D721Med (cell line): Measurements from ENCODE around the gene CTXN3.

Experiments
- DNase-seq: peaks from one replicate; pipeline ENCODE4 v3.0.0; 2011; ENCODE audit warnings: low spot score; ENCODE audit not compliant: insufficient read length
- FAIRE-seq: peaks from 2 replicates; lab custom pipeline; 2011; peaks lifted over from hg19 to GRCh38; lab: Jason Lieb, UNC
- CTCF ChIP-seq: IDR thresholded peaks from 2 replicates; pipeline ENCODE4 v1.5.1; 2012; ENCODE audit warnings: mild to moderate bottlenecking, control low read depth; ENCODE audit not compliant: insufficient read depth; ENCODE audit errors: missing control alignments

Gene CTXN3

GRCh38 chr5:127697894-127698600 is 49.2 kb downstream of the CTXN3 start:
- FAIRE-seq: no peak

DNA sequence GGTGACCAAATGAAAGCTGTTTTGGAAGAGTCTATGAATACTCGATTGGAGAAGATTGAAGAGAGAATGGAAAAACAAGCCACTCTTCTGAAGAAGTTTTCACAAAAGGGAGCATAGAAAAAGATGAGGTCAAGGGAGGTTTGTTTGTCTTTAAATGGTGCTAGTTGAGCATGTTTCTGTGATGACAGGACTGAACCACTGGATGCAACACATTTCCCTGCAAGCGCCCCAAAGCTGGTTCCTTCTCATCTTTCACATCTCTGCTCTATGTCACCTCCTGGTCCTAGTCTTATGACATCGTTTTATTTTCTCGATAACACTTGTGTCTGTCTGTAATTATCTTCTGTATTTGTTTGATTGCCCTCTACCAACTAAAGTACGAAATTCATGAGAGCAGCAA is 50.5 kb downstream of the CTXN3 start:
- DNase-seq (no peak), FAIRE-seq (no peak)
- TF ChIP-seq CTCF: no peak

More at GRCh38 chr5:127697894-127698600, 49.2 kb downstream of the CTXN3 start:
- no peak for TF ChIP-seq CTCF
- DNase-seq: no peak

- no peak for FAIRE-seq
- no peak for TF ChIP-seq CTCF
Observed at GRCh38 chr5:127700237-127700766, 51.4 kb downstream of the CTXN3 start.

DNA sequence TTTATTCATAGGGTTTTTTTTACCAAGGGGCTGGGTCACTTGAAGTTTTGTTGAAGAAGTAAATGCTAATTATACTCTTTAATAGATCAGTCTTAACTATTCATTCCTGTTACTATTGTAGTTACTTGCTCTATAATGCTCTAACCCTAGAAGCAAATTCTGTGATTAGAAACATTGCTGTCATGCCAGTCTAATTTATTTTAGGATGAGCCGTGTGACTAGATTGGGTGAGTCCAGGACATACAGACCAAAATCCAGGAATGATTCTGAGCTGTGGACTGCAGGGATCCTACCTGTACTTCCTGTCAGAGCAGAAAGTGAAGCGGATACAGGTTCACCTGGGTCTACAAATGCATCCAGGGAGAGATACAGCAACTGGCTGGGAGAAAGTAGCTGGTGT is 53.6 kb downstream of the CTXN3 start:
- TF ChIP-seq CTCF: no peak
- no peak for DNase-seq
- FAIRE-seq: no peak

More at GRCh38 chr5:127700237-127700766, 51.4 kb downstream of the CTXN3 start:
- DNase-seq: no peak

- TF ChIP-seq CTCF: no peak
- no peak for FAIRE-seq
- DNase-seq: no peak
Observed at GRCh38 chr5:127702926-127703561, 54.2 kb downstream of the CTXN3 start, which contains the start of gene CCDC192. CCDC192 (plus strand) TSS chr5:127703391; CDS start chr5:127703446, 55 bp downstream.

DNA sequence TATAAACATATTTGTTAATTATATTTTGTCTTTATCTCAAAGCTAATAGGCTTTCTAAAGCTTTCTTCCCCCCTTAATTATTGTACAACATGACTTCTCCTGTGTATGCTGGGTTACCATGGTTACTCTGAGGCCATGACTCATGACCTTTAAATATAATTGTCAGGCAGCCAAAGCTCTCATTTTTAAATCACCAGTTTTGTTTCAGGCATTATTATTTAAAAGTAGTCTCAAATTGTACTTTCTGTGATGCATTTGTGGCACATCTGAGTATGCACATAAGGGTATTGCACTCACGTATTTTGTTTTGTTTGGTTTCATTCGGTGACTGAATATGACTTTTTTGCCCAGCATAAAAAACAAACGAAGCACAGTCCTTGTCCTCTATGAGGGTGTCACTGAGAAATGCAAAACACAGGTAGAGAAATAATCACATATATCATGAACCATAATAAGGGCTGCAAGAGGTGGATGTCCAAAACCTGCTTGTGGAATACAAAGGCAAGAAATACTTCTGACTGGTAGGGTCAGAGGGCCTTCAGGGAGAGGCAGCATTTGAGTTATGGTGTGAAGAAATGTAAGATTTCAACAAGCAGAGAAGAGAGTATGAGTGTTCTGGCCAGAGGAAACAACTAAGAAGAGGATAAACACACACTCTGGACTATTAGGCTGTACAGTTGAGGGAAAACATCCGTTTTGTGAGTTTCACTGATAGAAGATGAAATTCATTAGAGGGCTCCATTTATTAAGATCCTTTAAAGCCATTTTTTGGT is 56.4 kb downstream of the CTXN3 start:
- FAIRE-seq (no peak), DNase-seq (no peak)
- TF ChIP-seq CTCF: no peak
